GM18502 (cell line): ENCODE results near the gene EWSR1.
"Not testable (repeated sequence)": the region's sequence is repeated elsewhere in the genome, so short reads cannot be mapped to it uniquely, and the experiment has no call there.

Experiments
- ATAC-seq: cut with Tn5 transposase; IDR thresholded peaks from one replicate; pipeline ENCODE4 v1.9.1; 2021; ENCODE audit warnings: mild to moderate bottlenecking; ENCODE audit not compliant: unreplicated experiment, poor library complexity

The EWSR1 gene

GRCh38 chr22:29331658-29332300 lies 63.7 kb downstream of the EWSR1 start:
- no peak for ATAC-seq

DNA sequence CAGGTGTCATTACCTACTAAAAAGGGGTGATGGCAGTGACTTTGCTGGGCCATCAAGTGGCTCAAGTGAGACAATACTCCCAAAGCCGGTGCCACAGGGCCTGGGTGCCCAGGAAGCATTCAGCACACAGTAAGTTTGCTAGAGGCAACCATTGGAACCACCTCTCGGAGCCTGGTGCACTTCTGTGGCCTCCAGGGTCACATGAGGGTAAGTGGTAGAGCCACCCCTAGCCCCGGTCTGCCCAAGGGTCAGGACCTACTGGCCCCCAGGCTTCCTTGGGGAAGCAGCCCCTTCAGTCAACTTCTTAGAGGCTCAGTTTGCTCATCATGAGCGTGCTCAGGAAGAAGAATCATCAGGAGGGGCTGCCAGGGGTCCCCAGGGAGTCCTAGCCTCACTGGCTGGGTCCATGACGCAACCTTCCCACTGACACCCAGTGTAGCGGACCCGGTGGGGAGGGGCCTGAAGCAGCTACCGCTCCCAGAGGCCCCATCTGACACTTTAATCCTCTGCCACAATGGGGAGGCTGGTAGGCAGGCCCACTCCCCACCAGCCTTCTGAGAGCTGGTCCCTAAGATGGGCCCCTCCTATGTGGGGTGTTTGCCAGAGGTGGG lies 64.9 kb downstream of the EWSR1 start:
- ATAC-seq: no peak

- ATAC-seq: no peak
These were observed 66.1 kb downstream of the EWSR1 start for GRCh38 chr22:29334148-29334547.

GRCh38 chr22:29334696-29335344 lies 66.8 kb downstream of the EWSR1 start:
- no peak for ATAC-seq

GRCh38 chr22:29335656-29336055 lies 67.6 kb downstream of the EWSR1 start:
- no peak for ATAC-seq

DNA sequence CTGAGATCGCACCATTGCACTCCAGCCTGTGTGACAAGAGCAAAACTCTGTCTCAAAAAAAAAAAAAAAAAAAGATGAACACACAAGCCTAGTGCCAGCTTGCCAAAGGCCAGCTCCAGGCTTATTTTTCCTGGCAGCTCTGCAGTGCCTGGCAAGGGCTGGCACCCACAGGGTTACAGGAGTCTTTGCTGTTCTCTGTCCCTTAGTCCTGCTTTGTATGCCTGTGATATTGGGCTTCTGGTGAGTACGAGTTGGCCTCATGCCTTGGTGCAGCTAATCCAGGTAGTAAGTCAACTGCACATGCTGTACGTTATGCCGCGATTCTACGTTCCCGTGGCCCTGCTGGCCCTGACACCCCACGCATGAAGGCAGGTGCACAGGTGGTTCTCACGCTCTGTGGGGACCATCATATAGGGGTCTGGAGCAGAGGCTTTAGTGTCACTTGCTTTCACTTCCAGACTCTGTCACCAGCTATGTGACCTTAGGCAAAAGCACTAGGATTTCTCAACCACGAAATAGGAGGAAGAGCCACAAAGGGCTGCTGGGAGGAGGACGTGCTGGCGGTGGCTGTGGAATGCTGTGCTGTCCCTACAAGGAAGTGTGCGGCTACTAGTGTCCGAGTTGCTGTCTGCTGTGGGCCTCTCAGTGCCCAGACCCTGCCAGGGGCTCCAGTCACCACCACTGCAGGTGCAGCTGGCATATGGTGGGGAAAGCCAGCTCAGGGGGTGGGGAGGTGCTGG lies 68.9 kb downstream of the EWSR1 start:
- ATAC-seq: no peak

- no peak for ATAC-seq
These were observed 69.7 kb downstream of the EWSR1 start for GRCh38 chr22:29337631-29338284.

GRCh38 chr22:29338398-29338797 lies 70.3 kb downstream of the EWSR1 start:
- no peak for ATAC-seq

GRCh38 chr22:29339381-29340235 lies 71.5 kb downstream of the EWSR1 start:
- no peak for ATAC-seq

DNA sequence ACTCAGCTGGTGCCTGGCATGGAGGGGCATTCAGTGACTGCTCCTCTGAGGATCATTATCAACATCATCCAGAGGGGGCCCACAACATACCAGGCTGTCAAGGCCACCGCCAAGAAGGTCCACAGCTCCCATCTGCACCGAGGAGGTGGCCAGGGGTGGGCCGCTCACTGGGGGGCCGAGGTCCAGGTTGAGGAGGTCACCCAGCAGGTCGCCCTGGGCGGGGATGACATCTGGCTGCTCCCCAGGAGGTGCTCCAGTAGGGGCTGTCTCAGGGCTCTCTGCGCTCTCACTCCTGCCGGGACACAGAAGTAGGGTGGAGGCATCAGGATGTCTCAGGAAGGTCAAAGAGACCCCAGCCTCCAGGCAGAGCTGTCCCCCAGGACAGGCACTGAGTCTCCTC lies 72.5 kb downstream of the EWSR1 start:
- no peak for ATAC-seq

GRCh38 chr22:29341056-29341848 lies 73.2 kb downstream of the EWSR1 start:
- ATAC-seq: no peak

DNA sequence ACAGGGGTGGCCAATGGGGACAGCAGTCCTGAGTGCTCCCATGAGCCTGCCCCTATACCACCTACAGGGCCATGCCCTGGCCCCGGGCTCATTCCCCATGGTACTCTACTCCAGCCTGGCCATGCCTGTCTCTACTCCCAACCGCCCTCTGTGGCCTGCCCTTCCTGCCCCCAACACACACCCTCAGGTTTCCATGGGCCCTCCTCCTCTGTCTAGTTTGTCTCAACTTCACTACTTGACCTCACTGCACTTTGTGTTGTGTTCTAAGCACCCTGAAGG lies 73.7 kb downstream of the EWSR1 start:
- ATAC-seq: no peak

DNA sequence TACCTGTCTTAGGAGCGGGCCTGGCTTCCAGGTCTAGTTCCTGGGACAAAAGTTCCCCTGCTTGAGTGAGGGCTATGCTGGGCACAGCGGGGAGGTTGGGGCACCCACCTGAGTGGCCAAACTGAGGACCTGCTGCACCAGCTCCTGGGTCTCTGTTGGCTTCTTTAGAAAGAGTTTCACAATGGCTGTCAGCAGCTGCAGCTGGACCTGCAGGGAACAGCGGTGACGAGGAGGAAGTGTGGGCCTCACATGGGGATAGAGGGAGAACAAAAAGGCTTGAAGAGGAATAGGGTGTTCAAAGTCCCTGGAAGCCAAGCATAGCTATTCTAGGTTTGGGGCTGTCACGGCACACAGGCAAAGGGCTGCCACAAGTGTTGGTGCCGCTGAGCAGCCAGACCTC lies 74.1 kb downstream of the EWSR1 start:
- no peak for ATAC-seq

- no peak for ATAC-seq
These were observed 74.7 kb downstream of the EWSR1 start for GRCh38 chr22:29342577-29343312.

GRCh38 chr22:29343313-29343805 lies 75.3 kb downstream of the EWSR1 start:
- ATAC-seq: no peak

- no peak for ATAC-seq
These were observed 76.1 kb downstream of the EWSR1 start for GRCh38 chr22:29344137-29344536.

- ATAC-seq: not testable (repeated sequence)
These were observed 76.8 kb downstream of the EWSR1 start for GRCh38 chr22:29344889-29345288.

- no peak for ATAC-seq
These were observed 77.9 kb downstream of the EWSR1 start for GRCh38 chr22:29345932-29346331.
